Mesenchymal stem cell (in vitro differentiated cells and primary cell): ENCODE data around the gene PXMP2.

Experiments
- DNase-seq: peaks from one replicate; pipeline ENCODE4 v3.0.0-alpha.2; 2013
- H2AFZ ChIP-seq: one replicate; pipeline ENCODE4 v1.6.1; 2013; ENCODE audit warnings: low read depth, mild to moderate bottlenecking, control low read depth, inconsistent platforms, low read length, moderate library complexity
- H2AK5ac ChIP-seq: 2 replicates; pipeline ENCODE4 v1.6.1; 2013; ENCODE audit warnings: low read length, moderate library complexity, mild to moderate bottlenecking, inconsistent platforms; ENCODE audit not compliant: severe bottlenecking
- H2BK120ac ChIP-seq: one replicate; pipeline ENCODE4 v1.6.1; 2013; ENCODE audit warnings: low read depth, mild to moderate bottlenecking, inconsistent platforms, low read length, moderate library complexity
- H2BK12ac ChIP-seq, 2 experiments: one replicate each; pipeline ENCODE4 v1.6.1; 2013; ENCODE audit warnings: inconsistent platforms in 2 of 2, low read length in 2 of 2, mild to moderate bottlenecking in 2 of 2, moderate library complexity in 2 of 2, control low read depth in 1 of 2
- H2BK15ac ChIP-seq: one replicate; pipeline ENCODE4 v1.6.1; 2013; ENCODE audit warnings: mild to moderate bottlenecking, low read depth, inconsistent platforms; ENCODE audit not compliant: poor library complexity, severe bottlenecking
- H2BK5ac ChIP-seq: 2 replicates; pipeline ENCODE4 v1.6.1; 2013; ENCODE audit warnings: low read depth, mild to moderate bottlenecking, low read length, control low read depth, inconsistent platforms; ENCODE audit not compliant: poor library complexity, severe bottlenecking
- H3K14ac ChIP-seq, 2 experiments: one replicate each; pipeline ENCODE4 v1.6.1; 2013; ENCODE audit warnings: inconsistent platforms in 2 of 2, low read length in 2 of 2, control low read depth in 1 of 2, mild to moderate bottlenecking in 1 of 2, moderate library complexity in 1 of 2
- H3K18ac ChIP-seq, 2 experiments: one replicate each; pipeline ENCODE4 v1.6.1; 2013; ENCODE audit warnings: inconsistent platforms in 2 of 2, low read length in 2 of 2, control low read depth in 1 of 2, low read depth in 1 of 2, mild to moderate bottlenecking in 1 of 2
- H3K23ac ChIP-seq, 2 experiments: one replicate each; pipeline ENCODE4 v1.6.1; 2013; ENCODE audit warnings: inconsistent platforms in 2 of 2, low read length in 2 of 2, mild to moderate bottlenecking in 2 of 2, moderate library complexity in 2 of 2, control low read depth in 1 of 2
- H3K27ac ChIP-seq: 2 replicates; pipeline ENCODE4 v1.5.1; 2013; ENCODE audit warnings: mild to moderate bottlenecking, moderate library complexity, low read length, control low read depth, inconsistent platforms; ENCODE audit not compliant: poor library complexity, severe bottlenecking
- H3K27me3 ChIP-seq, 2 experiments: 2 replicates each; pipeline versions ENCODE4 v1.6.1 to v1.7.0; 2013; ENCODE audit warnings: low read length in 2 of 2, mild to moderate bottlenecking in 2 of 2, moderate library complexity in 2 of 2, control low read depth in 1 of 2, inconsistent platforms in 1 of 2; ENCODE audit not compliant: control insufficient read depth in 1 of 2, insufficient read depth in 1 of 2
- H3K36me3 ChIP-seq, 2 experiments: 2 replicates each; pipeline versions ENCODE4 v1.6.1 to v1.7.0; 2013; ENCODE audit warnings: low read length in 2 of 2, control low read depth in 1 of 2, inconsistent platforms in 1 of 2, low read depth in 1 of 2, mild to moderate bottlenecking in 1 of 2; ENCODE audit not compliant: insufficient read depth in 2 of 2, control insufficient read depth in 1 of 2
- H3K4ac ChIP-seq, 2 experiments: one replicate each; pipeline ENCODE4 v1.6.1; 2013; ENCODE audit warnings: inconsistent platforms in 2 of 2, low read length in 2 of 2, mild to moderate bottlenecking in 2 of 2, moderate library complexity in 2 of 2, control low read depth in 1 of 2, low read depth in 1 of 2
- H3K4me1 ChIP-seq: 2 replicates; pipeline ENCODE4 v1.6.1; 2013; ENCODE audit warnings: low read depth, low read length, control low read depth; ENCODE audit not compliant: control insufficient read depth, insufficient read depth
- H3K4me2 ChIP-seq: 2 replicates; pipeline ENCODE4 v1.6.1; 2013; ENCODE audit warnings: low read length, mild to moderate bottlenecking, inconsistent platforms; ENCODE audit not compliant: poor library complexity, severe bottlenecking
- H3K4me3 ChIP-seq, 2 experiments: 2 replicates each; pipeline versions ENCODE4 v1.5.1 to v1.7.0; 2013; ENCODE audit warnings: low read length in 2 of 2, mild to moderate bottlenecking in 2 of 2, control low read depth in 1 of 2, low read depth in 1 of 2; ENCODE audit not compliant: insufficient read depth in 1 of 2
- H3K79me1 ChIP-seq: replicated peaks from 2 replicates; pipeline ENCODE4 v1.6.1; 2013; ENCODE audit warnings: mild to moderate bottlenecking, control low read depth, low read length, inconsistent platforms; ENCODE audit not compliant: poor library complexity, severe bottlenecking
- H3K9ac ChIP-seq: 2 replicates; pipeline ENCODE4 v1.7.0; 2013; ENCODE audit warnings: mild to moderate bottlenecking, low read length, moderate library complexity
- H3K9me3 ChIP-seq: 2 replicates; pipeline ENCODE4 v1.7.0; 2013; ENCODE audit warnings: mild to moderate bottlenecking, low read length; ENCODE audit not compliant: control insufficient read depth
- H4K8ac ChIP-seq: one replicate; pipeline ENCODE4 v1.6.1; 2013; ENCODE audit warnings: inconsistent platforms, mild to moderate bottlenecking, low read length, moderate library complexity
- H4K91ac ChIP-seq: one replicate; pipeline ENCODE4 v1.6.1; 2013; ENCODE audit warnings: mild to moderate bottlenecking, low read length, inconsistent platforms
- WGBS: methylation state at CpG from one replicate; pipeline ENCODE4 v1.1.7; 2013; ENCODE audit warnings: mixed read lengths; 5-methylcytosine and 5-hydroxymethylcytosine counted together

Gene PXMP2

GRCh38 chr12:132657004-132657727 is 30.2 kb upstream of the PXMP2 start:
- DNase-seq = no peak
- Histone ChIP-seq H3K18ac (no peak overlapping the region), H2AK5ac (no peak overlapping the region), H3K4me3 (no peak overlapping the region), H3K27ac (no peak overlapping the region), H2BK5ac (no peak overlapping the region), H2AFZ (no peak overlapping the region), H3K23ac (no peak overlapping the region), H2BK120ac (no peak overlapping the region), H3K14ac (no peak overlapping the region), H3K9ac (no peak overlapping the region), H2BK15ac (no peak overlapping the region), H4K8ac (no peak overlapping the region), H3K27me3 (no peaks in the 10 kb centered on the region), H2BK12ac (no peak overlapping the region), H3K4me1 (no peaks in the 10 kb centered on the region), H3K9me3 (no peaks in the 10 kb centered on the region), H3K36me3 (peaks cover 42 to 84% of the 10 kb centered on the region in 2 experiments), H3K79me1 (no peaks in the 10 kb centered on the region), H4K91ac (no peak overlapping the region), H3K4ac (no peak overlapping the region), H3K4me2 (no peak overlapping the region)
- 98% methylated on average over 12 of the region's 12 CpGs for WGBS

DNA sequence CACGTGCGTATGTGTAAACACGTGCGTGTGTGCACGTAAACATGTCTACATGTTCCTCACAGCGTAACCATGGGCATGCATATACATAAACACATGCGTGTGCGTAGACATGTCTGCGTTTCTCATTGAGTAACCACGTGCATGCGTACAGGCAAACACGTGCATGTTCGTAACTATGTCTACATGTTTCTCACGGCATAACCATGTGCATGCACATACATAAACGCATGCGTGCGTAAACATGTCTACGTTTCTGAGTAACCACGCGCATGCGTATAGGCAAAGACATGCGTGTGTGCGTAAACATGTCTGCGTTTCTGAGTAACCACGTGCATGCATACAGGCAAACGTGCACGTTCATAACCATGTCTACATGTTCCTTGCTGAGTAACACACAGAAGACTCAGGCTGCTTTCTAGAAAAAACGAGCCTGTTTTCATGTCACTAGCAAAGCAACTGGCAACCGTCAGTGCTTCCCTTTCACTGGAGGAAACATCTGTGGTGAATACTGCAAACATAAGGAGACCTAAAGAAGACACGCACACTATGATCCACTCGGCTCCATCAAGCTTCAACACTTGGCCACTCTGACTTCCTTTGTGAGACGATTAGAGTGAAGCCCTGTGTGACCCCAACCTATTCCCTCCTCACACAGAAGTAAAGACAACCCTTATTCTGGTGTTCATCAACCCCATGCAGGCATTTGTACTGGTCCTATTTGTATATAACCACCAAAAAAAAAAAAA is 29.1 kb upstream of the PXMP2 start:
- Histone ChIP-seq H3K9me3 (no peaks in the 10 kb centered on the region), H2BK5ac (no peak overlapping the region), H3K23ac (no peak overlapping the region), H3K9ac (no peak overlapping the region), H4K8ac (no peak overlapping the region), H3K14ac (no peak overlapping the region), H2BK12ac (no peak overlapping the region), H2AFZ (no peak overlapping the region), H4K91ac (no peak overlapping the region), H3K79me1 (no peaks in the 10 kb centered on the region), H2BK120ac (no peak overlapping the region), H2BK15ac (no peak overlapping the region), H3K4me2 (no peak overlapping the region), H3K4me1 (no peaks in the 10 kb centered on the region), H3K36me3 (peaks cover 49 to 83% of the 10 kb centered on the region in 2 experiments), H3K27ac (no peak overlapping the region), H3K27me3 (no peaks in the 10 kb centered on the region), H3K18ac (no peak overlapping the region), H3K4ac (no peak overlapping the region), H3K4me3 (no peak overlapping the region), H2AK5ac (no peak overlapping the region)
- DNase-seq = no peak
- WGBS = 97% methylated on average over 32 of the region's 32 CpGs

DNA sequence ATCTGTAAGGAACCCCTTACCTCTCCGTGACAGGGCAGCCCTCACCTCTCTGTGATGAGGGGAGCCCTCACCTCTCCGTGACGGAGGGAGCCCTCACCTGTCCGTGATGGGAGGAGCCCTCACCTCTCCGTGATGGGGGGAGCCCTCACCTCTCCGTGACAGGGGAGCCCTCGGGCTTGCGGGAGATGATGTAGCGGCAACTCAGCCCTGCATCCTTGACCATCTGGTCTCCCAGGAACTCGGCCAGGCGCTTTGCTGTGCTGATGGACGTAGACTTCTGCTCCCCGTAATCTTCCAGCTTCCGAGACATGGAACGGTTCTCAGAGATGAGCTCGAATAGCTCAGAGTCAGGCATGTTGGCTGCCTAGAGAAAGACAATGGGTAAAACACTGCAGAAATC is 28.2 kb upstream of the PXMP2 start:
- Histone ChIP-seq H3K9me3 (no peaks in the 10 kb centered on the region), H3K9ac (no peak overlapping the region), H3K18ac (no peak overlapping the region), H2AFZ (no peak overlapping the region), H4K91ac (no peak overlapping the region), H2BK15ac (no peak overlapping the region), H3K4ac (no peak overlapping the region), H4K8ac (no peak overlapping the region), H3K36me3 (peaks cover 55 to 86% of the 10 kb centered on the region in 2 experiments), H3K4me2 (no peak overlapping the region), H2AK5ac (no peak overlapping the region), H3K79me1 (no peaks in the 10 kb centered on the region), H3K23ac (no peak overlapping the region), H2BK5ac (no peak overlapping the region), H3K14ac (no peak overlapping the region), H3K4me3 (no peak overlapping the region), H3K4me1 (no peaks in the 10 kb centered on the region), H3K27me3 (no peaks in the 10 kb centered on the region), H2BK120ac (no peak overlapping the region), H3K27ac (no peak overlapping the region), H2BK12ac (no peak overlapping the region)
- DNase-seq = no peak
- WGBS = 98% methylated on average over 16 of the region's 16 CpGs

DNA sequence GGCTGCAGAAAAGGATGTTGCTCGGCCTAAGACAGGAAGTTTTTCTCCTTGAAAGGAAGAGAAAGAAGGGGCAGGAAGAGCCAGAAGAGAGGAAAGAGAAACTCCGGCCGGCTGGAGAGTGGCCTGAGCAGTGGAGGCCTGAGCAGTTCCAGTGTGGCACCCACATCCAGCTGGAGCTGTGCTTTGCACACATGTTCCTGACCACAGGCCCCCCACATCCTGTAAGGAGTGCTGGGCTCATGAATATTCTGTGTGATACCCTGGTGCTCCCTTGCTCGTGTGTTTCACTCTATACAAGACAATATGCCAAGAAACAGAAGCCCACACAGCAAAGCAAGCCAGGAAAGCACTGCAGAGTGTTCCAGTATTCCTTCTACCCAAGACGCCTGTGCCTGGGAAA is 27.3 kb upstream of the PXMP2 start:
- DNase-seq = no peak
- H3K9ac ChIP-seq = no peak overlapping the region
- H3K4ac ChIP-seq = no peak overlapping the region
- no peak overlapping the region for H3K18ac ChIP-seq
- no peak overlapping the region for H2BK12ac ChIP-seq
- no peak overlapping the region for H2BK120ac ChIP-seq
- no peaks in the 10 kb centered on the region for H3K9me3 ChIP-seq
- no peak overlapping the region for H3K4me3 ChIP-seq
- no peaks in the 10 kb centered on the region for H3K4me1 ChIP-seq
- no peak overlapping the region for H3K4me2 ChIP-seq
- no peak overlapping the region for H2BK5ac ChIP-seq
- H3K27ac ChIP-seq = no peak overlapping the region
- H3K14ac ChIP-seq = no peak overlapping the region
- 92% methylated on average over 5 of the region's 5 CpGs for WGBS
- H2AFZ ChIP-seq = no peak overlapping the region
- no peaks in the 10 kb centered on the region for H3K27me3 ChIP-seq
- H3K36me3 ChIP-seq = peaks cover 65 to 87% of the 10 kb centered on the region in 2 experiments
- H2AK5ac ChIP-seq = no peak overlapping the region
- no peak overlapping the region for H4K91ac ChIP-seq
- no peak overlapping the region for H3K23ac ChIP-seq
- no peaks in the 10 kb centered on the region for H3K79me1 ChIP-seq
- no peak overlapping the region for H2BK15ac ChIP-seq
- no peak overlapping the region for H4K8ac ChIP-seq
